Effector memory CD4-positive, alpha-beta T cell (primary cell): ENCODE measurements around the gene OR13G1.

Experiments
- DNase-seq, 3 donors: peaks; one replicate each; pipeline ENCODE4 v3.0.0-alpha.2; 2020
- H3K27ac ChIP-seq: 2 replicates; pipeline ENCODE4 v1.7.0; 2013; ENCODE audit warnings: mild to moderate bottlenecking, low read length, moderate library complexity; ENCODE audit not compliant: insufficient read depth, poor library complexity, severe bottlenecking
- H3K27me3 ChIP-seq: replicated peaks from 2 replicates; pipeline ENCODE4 v1.7.0; 2013; ENCODE audit warnings: mild to moderate bottlenecking, low read length; ENCODE audit not compliant: insufficient read depth, control insufficient read depth, poor library complexity, severe bottlenecking
- H3K36me3 ChIP-seq: 2 replicates; pipeline ENCODE4 v1.7.0; 2013; ENCODE audit warnings: mild to moderate bottlenecking, low read length, moderate library complexity; ENCODE audit not compliant: control insufficient read depth, insufficient read depth
- H3K4me1 ChIP-seq: 2 replicates; pipeline ENCODE4 v1.7.0; 2013; ENCODE audit warnings: low read length, mild to moderate bottlenecking; ENCODE audit not compliant: control insufficient read depth, insufficient read depth, poor library complexity, severe bottlenecking
- H3K4me3 ChIP-seq: 2 replicates; pipeline ENCODE4 v1.7.0; 2013; ENCODE audit warnings: low read length, low read depth, mild to moderate bottlenecking; ENCODE audit not compliant: insufficient read depth, poor library complexity, severe bottlenecking
- H3K9me3 ChIP-seq: 2 replicates; pipeline ENCODE4 v1.7.0; 2013; ENCODE audit warnings: mild to moderate bottlenecking, low read length, moderate library complexity; ENCODE audit not compliant: control insufficient read depth

OR13G1 gene

GRCh38 chr1:247653040-247653439 is 26.5 kb downstream of the OR13G1 start:
- Histone ChIP-seq H3K27me3 (no peaks in the 10 kb centered on the region), H3K36me3 (no peaks in the 10 kb centered on the region), H3K27ac (no peak overlapping the region), H3K4me1 (no peaks in the 10 kb centered on the region), H3K4me3 (no peak overlapping the region), H3K9me3 (no peaks in the 10 kb centered on the region)
- DNase-seq: no peak

DNA sequence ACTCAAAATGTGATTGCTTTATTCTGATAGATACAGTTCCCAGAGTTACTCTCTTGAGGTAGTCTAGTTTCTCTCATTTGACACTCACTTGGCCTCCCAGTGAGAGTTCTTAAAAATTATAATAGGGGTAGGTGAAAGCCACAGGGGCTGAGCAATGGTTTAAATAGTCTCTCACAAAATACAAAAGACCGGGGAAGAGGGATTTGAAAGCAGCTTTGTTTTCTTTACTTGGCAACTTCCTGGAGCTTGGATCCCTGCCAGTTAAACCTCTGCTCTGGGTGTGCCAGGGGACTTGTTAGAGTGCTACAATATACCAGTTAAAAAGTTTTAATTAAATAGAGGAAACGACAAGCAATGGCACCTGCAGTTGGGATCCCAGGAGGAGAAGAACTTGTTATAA is 31.7 kb downstream of the OR13G1 start:
- H3K4me1 ChIP-seq: no peaks in the 10 kb centered on the region
- H3K4me3 ChIP-seq: no peak overlapping the region
- no peaks in the 10 kb centered on the region for H3K27me3 ChIP-seq
- no peaks in the 10 kb centered on the region for H3K9me3 ChIP-seq
- DNase-seq: no peak
- H3K36me3 ChIP-seq: no peaks in the 10 kb centered on the region
- no peak overlapping the region for H3K27ac ChIP-seq

DNA sequence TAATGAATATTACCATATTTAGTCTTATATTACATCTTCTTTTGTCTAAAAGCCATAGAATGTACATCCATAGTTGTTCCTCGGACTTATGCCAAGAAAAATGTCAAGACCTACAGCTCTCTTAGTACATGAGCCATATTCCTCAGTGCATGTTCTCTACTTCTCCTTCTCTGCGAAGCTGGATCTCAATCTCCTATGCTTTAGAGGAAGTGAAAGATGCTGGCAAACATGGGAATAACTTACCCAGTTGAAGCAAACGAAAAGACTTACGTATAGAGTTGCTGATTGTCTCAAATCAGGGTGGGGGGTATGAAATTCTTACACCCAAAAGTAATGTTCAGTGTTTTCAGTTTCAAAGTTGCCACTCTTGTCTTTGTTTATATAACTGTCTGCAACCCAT is 32.7 kb downstream of the OR13G1 start:
- H3K4me3 ChIP-seq: no peak overlapping the region
- no peaks in the 10 kb centered on the region for H3K36me3 ChIP-seq
- H3K27me3 ChIP-seq: no peaks in the 10 kb centered on the region
- no peaks in the 10 kb centered on the region for H3K9me3 ChIP-seq
- no peak overlapping the region for H3K27ac ChIP-seq
- no peaks in the 10 kb centered on the region for H3K4me1 ChIP-seq
- DNase-seq: no peak

DNA sequence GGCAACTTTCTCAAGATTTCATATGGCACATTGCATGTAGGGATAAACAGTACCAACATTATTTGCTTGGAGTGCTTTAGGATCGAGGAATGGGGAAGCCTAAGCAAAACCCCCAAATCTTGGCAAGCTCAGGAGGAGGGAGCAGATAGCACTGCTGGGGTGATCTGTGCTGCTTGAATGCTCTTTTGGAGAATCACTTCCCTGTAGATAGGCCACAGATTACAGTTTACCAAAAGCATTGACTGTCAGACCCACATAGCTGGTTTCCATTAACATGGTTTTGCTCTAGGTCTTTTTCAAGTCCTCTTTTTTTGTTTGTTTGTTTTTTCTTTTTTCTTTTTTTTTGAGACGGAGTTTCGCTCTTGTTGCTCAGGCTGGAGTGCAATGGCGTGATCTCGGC is 36.8 kb downstream of the OR13G1 start:
- H3K4me1 ChIP-seq: no peaks in the 10 kb centered on the region
- H3K27me3 ChIP-seq: no peaks in the 10 kb centered on the region
- H3K4me3 ChIP-seq: no peak overlapping the region
- no peak overlapping the region for H3K27ac ChIP-seq
- no peaks in the 10 kb centered on the region for H3K36me3 ChIP-seq
- no peak for DNase-seq
- H3K9me3 ChIP-seq: no peaks in the 10 kb centered on the region

- Histone ChIP-seq H3K4me3 (no peak overlapping the region), H3K4me1 (no peaks in the 10 kb centered on the region), H3K36me3 (no peaks in the 10 kb centered on the region), H3K27me3 (no peaks in the 10 kb centered on the region), H3K9me3 (no peaks in the 10 kb centered on the region), H3K27ac (no peak overlapping the region)
- DNase-seq: no peak
These were observed 40.1 kb downstream of the OR13G1 start for GRCh38 chr1:247639381-247639981.

- Histone ChIP-seq H3K27me3 (no peaks in the 10 kb centered on the region), H3K4me3 (no peak overlapping the region), H3K4me1 (no peaks in the 10 kb centered on the region), H3K36me3 (no peaks in the 10 kb centered on the region), H3K9me3 (no peaks in the 10 kb centered on the region), H3K27ac (no peak overlapping the region)
- DNase-seq: no peak
These were observed 40.8 kb downstream of the OR13G1 start for GRCh38 chr1:247638781-247639180.

- no peak for DNase-seq
- Histone ChIP-seq H3K4me1 (no peaks in the 10 kb centered on the region), H3K9me3 (no peaks in the 10 kb centered on the region), H3K27me3 (no peaks in the 10 kb centered on the region), H3K4me3 (no peak overlapping the region), H3K36me3 (no peaks in the 10 kb centered on the region), H3K27ac (no peak overlapping the region)
These were observed 41.5 kb downstream of the OR13G1 start for GRCh38 chr1:247638011-247638410.

DNA sequence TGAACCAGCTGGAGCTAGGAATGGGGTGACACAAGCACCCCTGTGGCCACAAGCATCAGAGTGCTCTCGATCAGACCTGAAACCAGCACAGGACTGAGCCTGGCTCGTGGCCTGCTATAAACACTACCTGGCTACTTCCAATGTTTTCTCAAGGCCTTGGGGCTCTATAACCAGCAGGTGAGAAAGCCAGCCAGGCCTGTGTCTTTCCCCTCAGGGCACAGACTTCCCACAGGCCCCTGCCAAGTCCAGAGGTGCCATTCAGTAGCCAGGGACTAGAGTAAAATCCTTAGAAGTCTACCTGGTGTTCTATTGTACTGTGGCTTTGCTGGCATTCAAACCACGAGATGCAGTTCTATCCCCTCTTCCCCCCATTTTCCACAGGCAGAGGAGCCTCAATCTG is 51.6 kb downstream of the OR13G1 start:
- Histone ChIP-seq H3K9me3 (no peaks in the 10 kb centered on the region), H3K4me3 (no peak overlapping the region), H3K36me3 (no peaks in the 10 kb centered on the region), H3K27ac (no peak overlapping the region), H3K27me3 (no peaks in the 10 kb centered on the region), H3K4me1 (no peaks in the 10 kb centered on the region)
- DNase-seq: no peak
